ENCODE measurements around the gene DEFB123.
"Not testable (repeated sequence)": the region's sequence is repeated elsewhere in the genome, so short reads cannot be mapped to it uniquely, and the experiment has no call there.

Gene DEFB123

DNA sequence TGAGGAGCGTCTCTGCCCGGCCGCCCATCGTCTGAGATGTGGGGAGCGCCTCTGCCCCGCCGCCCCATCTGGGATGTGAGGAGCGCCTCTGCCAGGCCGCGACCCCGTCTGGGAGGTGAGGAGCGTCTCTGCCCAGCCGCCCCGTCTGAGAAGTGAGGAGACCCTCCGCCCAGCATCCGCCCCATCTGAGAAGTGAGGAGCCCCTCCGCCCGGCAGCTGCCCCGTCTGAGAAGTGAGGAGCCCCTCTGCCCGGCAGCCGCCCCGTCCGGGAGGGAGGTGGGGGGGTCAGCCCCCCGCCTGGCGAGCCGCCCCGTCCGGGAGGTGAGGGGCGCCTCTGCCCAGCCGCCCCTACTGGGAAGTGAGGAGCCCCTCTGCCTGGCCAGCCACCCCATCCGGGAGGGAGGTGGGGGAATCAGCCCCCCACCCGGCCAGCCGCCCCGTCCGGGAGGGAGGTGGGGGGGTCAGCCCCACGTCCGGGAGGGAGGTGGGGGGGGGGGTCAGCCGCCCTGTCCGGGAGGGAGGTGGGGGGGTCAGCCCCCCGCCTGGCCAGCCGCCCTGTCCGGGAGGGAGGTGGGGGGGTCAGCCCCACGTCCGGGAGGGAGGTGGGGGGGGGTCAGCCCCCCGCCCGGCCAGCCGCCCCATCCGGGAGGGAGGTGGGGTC lies 13.4 kb upstream of the DEFB123 start:
- H3K9me3 ChIP-seq (ENCODE audit: control insufficient read depth in 5 of 5, low read length in 5 of 5): peaks cover 0 to 11% (median 0%) of the 10 kb centered on the region in 5 donors
- not testable (repeated sequence) for H3K4me1 ChIP-seq (ENCODE audit: control insufficient read depth in 5 of 5, insufficient read depth in 5 of 5, low read length in 5 of 5); H3K27me3 ChIP-seq (ENCODE audit: control insufficient read depth in 5 of 5, insufficient read depth in 4 of 5, low read length in 5 of 5); H3K27ac ChIP-seq (ENCODE audit: low read depth, low read length); H3K9ac ChIP-seq (ENCODE audit: low read length in 5 of 5); H3K4me3 ChIP-seq (ENCODE audit: low read depth in 1 of 5, low read length in 5 of 5); H3K36me3 ChIP-seq (ENCODE audit: control insufficient read depth in 5 of 5, insufficient read depth in 5 of 5, low read length in 5 of 5)

DNA sequence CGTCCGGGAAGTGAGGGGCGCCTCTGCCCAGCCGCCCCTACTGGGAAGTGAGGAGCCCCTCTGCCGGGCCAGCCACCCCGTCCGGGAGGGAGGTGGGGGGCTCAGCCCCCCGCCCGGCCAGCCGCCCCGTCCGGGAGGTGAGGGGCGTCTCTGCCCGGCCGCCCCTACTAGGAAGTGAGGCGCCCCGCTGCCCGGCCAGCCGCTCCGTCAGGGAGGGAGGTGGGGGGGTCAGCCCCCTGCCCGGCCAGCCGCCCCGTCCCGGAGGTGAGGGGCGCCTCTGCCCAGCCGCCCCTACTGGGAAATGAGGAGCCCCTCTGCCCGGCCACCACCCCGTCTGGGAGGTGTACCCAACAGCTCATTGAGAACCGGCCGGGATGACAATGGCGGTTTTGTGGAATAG lies 12.9 kb upstream of the DEFB123 start:
- not testable (repeated sequence) for H3K4me1 ChIP-seq (ENCODE audit: control insufficient read depth in 5 of 5, insufficient read depth in 5 of 5, low read length in 5 of 5); H3K27ac ChIP-seq (ENCODE audit: low read depth, low read length); H3K27me3 ChIP-seq (ENCODE audit: control insufficient read depth in 5 of 5, insufficient read depth in 4 of 5, low read length in 5 of 5); H3K9ac ChIP-seq (ENCODE audit: low read length in 5 of 5); H3K4me3 ChIP-seq (ENCODE audit: low read depth in 1 of 5, low read length in 5 of 5); H3K36me3 ChIP-seq (ENCODE audit: control insufficient read depth in 5 of 5, insufficient read depth in 5 of 5, low read length in 5 of 5)
- peaks cover 0 to 11% (median 0%) of the 10 kb centered on the region in 5 donors for H3K9me3 ChIP-seq (ENCODE audit: control insufficient read depth in 5 of 5, low read length in 5 of 5)

DNA sequence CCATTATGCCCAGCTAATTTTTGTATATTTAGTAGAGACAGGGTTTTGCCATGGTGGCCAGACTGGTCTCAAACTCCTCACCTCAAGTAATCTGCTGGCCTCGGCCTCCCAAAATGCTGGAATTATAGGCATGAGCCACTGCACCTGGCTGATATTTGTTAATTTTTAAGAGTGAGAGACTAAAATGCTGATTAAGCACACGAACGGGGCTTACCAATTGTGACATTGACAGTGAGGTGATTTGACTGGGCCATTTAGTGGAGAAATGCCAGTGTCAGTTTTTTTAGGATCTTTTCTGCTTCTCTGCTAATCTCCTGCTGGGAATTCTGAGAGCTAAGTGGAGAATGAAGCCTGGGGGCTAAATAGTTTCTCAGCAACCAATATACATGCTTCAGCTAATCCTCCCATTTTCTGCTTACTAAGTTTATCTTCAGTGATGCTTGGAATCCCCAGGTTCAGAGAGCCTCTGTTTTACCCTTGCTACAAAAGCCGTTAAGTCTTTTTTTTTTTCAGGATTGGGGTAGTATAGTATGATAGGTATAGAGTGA lies 9.8 kb upstream of the DEFB123 start:
- Histone ChIP-seq H3K4me1 (ENCODE audit: control insufficient read depth in 5 of 5, insufficient read depth in 5 of 5, low read length in 5 of 5) (no peaks in the 10 kb centered on the region), H3K27me3 (ENCODE audit: control insufficient read depth in 5 of 5, insufficient read depth in 4 of 5, low read length in 5 of 5) (peaks cover 0 to 4% (median 0%) of the 10 kb centered on the region in 5 donors), H3K9ac (ENCODE audit: low read length in 5 of 5) (no peak overlapping the region), H3K36me3 (ENCODE audit: control insufficient read depth in 5 of 5, insufficient read depth in 5 of 5, low read length in 5 of 5) (no peaks in the 10 kb centered on the region), H3K27ac (ENCODE audit: low read depth, low read length) (no peak overlapping the region), H3K4me3 (ENCODE audit: low read depth in 1 of 5, low read length in 5 of 5) (no peak overlapping the region), H3K9me3 (ENCODE audit: control insufficient read depth in 5 of 5, low read length in 5 of 5) (peaks cover 0 to 11% (median 0%) of the 10 kb centered on the region in 5 donors)

DNA sequence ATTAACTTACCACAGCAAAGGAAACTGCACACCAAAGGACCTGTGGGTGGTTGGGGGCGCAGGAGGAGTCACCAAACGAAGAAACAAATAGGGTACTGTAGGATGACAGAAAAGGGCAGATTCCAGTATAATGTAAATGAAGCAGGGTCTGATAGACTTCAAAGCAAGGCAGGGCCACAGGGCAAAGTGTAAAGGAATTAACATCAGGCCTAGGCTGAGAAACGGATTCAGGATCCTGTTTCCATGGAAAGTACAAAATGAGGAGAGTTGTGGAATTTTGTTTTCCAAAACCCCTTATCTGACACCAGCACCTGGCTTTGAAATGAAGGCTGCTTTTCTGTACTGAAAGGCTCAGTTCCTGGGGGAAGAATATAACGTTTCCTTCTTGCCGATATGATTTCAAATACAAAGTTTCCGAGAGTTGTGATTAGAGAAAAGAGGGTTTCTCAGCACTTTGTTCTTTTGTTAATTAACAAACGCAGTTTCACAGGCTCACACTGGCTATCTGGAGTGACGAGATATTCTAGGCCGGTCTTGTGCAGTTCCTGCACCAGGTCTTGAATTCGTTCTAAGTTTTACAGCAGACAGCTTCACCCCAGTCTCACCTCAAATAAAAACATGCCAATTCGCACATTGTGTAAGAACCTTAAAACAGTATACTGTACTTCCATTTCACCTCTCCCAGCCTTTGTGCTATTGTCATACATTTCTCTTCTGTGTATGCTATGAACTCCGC lies 5.8 kb downstream of the DEFB123 start:
- H3K9ac ChIP-seq (ENCODE audit: low read length in 5 of 5): no peak overlapping the region
- H3K4me1 ChIP-seq (ENCODE audit: control insufficient read depth in 5 of 5, insufficient read depth in 5 of 5, low read length in 5 of 5): no peaks in the 10 kb centered on the region
- H3K4me3 ChIP-seq (ENCODE audit: low read depth in 1 of 5, low read length in 5 of 5): no peak overlapping the region
- no peak overlapping the region for H3K27ac ChIP-seq (ENCODE audit: low read depth, low read length)
- H3K36me3 ChIP-seq (ENCODE audit: control insufficient read depth in 5 of 5, insufficient read depth in 5 of 5, low read length in 5 of 5): no peaks in the 10 kb centered on the region
- peaks cover 0 to 3% (median 0%) of the 10 kb centered on the region in 5 donors for H3K9me3 ChIP-seq (ENCODE audit: control insufficient read depth in 5 of 5, low read length in 5 of 5)
- H3K27me3 ChIP-seq (ENCODE audit: control insufficient read depth in 5 of 5, insufficient read depth in 4 of 5, low read length in 5 of 5): peaks cover 0 to 6% (median 0%) of the 10 kb centered on the region in 5 donors

DNA sequence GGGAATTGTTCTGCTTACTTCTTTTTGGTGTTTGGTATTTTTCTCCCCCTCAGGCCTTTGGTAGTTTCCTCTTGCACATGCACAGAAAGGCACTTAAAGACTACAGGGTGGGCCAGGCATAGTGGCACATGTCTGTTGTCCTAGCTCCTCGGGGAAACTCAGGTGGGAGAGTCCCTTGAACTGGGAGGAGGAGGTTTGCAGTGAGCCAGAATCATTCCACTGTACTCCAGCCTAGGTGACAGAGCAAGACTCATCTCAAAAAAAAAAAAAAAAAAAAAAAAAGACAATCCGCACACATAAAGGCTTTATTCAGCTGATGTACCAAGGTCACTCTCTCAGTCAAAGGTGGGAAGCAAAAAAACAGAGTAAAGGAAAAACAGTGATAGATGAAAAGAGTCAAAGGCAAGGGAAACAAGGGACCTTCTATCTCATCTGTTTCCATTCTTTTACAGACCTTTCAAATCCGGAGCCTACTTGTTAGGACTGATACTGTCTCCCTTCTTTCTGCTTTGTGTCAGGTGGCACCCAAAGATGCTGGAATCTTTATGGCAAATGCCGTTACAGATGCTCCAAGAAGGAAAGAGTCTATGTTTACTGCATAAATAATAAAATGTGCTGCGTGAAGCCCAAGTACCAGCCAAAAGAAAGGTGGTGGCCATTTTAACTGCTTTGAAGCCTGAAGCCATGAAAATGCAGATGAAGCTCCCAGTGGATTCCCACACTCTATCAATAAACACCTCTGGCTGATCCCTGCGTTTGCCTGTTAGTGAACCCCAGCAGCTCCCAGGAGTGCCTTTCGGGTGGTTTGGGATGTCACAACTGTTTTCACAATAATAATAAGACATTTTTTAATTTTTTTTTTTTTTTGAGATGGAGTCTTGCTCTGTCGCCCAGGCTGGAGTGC lies 9.3 kb downstream of the DEFB123 start:
- Histone ChIP-seq H3K9me3 (ENCODE audit: control insufficient read depth in 5 of 5, low read length in 5 of 5) (no peaks in the 10 kb centered on the region), H3K36me3 (ENCODE audit: control insufficient read depth in 5 of 5, insufficient read depth in 5 of 5, low read length in 5 of 5) (no peaks in the 10 kb centered on the region), H3K27me3 (ENCODE audit: control insufficient read depth in 5 of 5, insufficient read depth in 4 of 5, low read length in 5 of 5) (no peaks in the 10 kb centered on the region), H3K4me1 (ENCODE audit: control insufficient read depth in 5 of 5, insufficient read depth in 5 of 5, low read length in 5 of 5) (no peaks in the 10 kb centered on the region), H3K27ac (ENCODE audit: low read depth, low read length) (no peak overlapping the region), H3K4me3 (ENCODE audit: low read depth in 1 of 5, low read length in 5 of 5) (no peak overlapping the region), H3K9ac (ENCODE audit: low read length in 5 of 5) (no peak overlapping the region)

DNA sequence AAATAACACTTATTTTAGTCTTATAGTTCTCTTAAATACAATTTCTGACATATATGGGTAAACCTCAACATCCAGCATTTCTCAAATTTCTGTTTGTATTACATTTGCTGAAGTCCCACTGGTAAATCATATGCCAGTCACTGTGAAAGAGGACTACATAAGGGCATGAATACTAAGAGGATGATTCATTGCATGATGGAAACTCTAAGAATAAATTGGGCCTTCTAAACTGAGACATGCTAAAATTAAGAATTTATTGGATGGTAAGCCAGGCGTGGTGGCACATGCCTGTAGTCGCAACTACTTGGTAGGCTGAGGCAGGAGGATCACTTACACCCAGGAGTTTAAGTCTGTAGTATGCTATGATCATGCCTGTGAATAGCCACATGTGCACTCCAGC lies 12.1 kb downstream of the DEFB123 start:
- Histone ChIP-seq H3K4me3 (ENCODE audit: low read depth in 1 of 5, low read length in 5 of 5) (no peak overlapping the region), H3K9me3 (ENCODE audit: control insufficient read depth in 5 of 5, low read length in 5 of 5) (no peaks in the 10 kb centered on the region), H3K9ac (ENCODE audit: low read length in 5 of 5) (no peak overlapping the region), H3K4me1 (ENCODE audit: control insufficient read depth in 5 of 5, insufficient read depth in 5 of 5, low read length in 5 of 5) (no peaks in the 10 kb centered on the region), H3K36me3 (ENCODE audit: control insufficient read depth in 5 of 5, insufficient read depth in 5 of 5, low read length in 5 of 5) (no peaks in the 10 kb centered on the region), H3K27me3 (ENCODE audit: control insufficient read depth in 5 of 5, insufficient read depth in 4 of 5, low read length in 5 of 5) (no peaks in the 10 kb centered on the region), H3K27ac (ENCODE audit: low read depth, low read length) (no peak overlapping the region)

DNA sequence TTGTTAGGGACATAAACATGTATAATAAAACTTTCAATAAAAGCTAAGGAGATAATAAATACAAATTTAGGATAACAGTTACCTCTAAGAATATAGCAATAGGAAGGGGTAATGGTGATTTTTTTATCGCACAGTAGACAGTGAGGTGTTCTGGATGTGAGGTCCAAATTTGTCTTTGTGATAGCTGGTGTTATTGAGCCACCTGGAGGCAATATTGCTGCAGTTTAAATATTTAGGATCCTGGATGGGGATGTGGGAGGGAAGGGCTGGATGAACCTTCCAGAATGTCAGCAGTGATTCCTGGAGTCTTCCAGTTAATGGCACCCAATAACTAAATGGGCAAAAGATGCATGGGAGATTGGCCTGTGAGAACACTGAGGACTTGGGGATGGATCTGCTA lies 13.9 kb downstream of the DEFB123 start:
- no peaks in the 10 kb centered on the region for H3K36me3 ChIP-seq (ENCODE audit: control insufficient read depth in 5 of 5, insufficient read depth in 5 of 5, low read length in 5 of 5)
- H3K9me3 ChIP-seq (ENCODE audit: control insufficient read depth in 5 of 5, low read length in 5 of 5): no peaks in the 10 kb centered on the region
- H3K4me3 ChIP-seq (ENCODE audit: low read depth in 1 of 5, low read length in 5 of 5): no peak overlapping the region
- H3K27ac ChIP-seq (ENCODE audit: low read depth, low read length): no peak overlapping the region
- H3K9ac ChIP-seq (ENCODE audit: low read length in 5 of 5): no peak overlapping the region
- no peaks in the 10 kb centered on the region for H3K27me3 ChIP-seq (ENCODE audit: control insufficient read depth in 5 of 5, insufficient read depth in 4 of 5, low read length in 5 of 5)
- no peaks in the 10 kb centered on the region for H3K4me1 ChIP-seq (ENCODE audit: control insufficient read depth in 5 of 5, insufficient read depth in 5 of 5, low read length in 5 of 5)

DNA sequence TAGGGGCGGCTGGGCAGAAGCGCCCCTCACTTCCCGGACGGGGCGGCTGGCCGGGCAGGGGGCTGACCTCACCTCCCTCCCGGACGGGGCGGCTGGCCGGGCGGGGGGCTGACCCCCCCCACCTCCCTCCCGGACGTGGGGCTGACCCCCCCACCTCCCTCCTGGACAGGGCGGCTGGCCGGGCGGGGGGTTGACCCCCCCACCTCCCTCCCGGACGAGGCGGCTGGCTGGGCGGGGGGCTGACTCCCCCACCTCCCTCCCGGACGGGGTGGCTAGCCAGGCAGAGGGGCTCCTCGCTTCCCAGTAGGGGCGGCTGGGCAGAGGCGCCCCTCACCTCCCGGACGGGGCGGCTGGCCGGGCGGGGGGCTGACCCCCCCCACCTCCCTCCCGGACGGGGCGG lies 30.5 kb downstream of the DEFB123 start:
- H3K4me3 ChIP-seq (ENCODE audit: low read depth in 1 of 5, low read length in 5 of 5); H3K27ac ChIP-seq (ENCODE audit: low read depth, low read length); H3K9ac ChIP-seq (ENCODE audit: low read length in 5 of 5); H3K36me3 ChIP-seq (ENCODE audit: control insufficient read depth in 5 of 5, insufficient read depth in 5 of 5, low read length in 5 of 5); H3K9me3 ChIP-seq (ENCODE audit: control insufficient read depth in 5 of 5, low read length in 5 of 5): not testable (repeated sequence)
- Histone ChIP-seq H3K4me1 (ENCODE audit: control insufficient read depth in 5 of 5, insufficient read depth in 5 of 5, low read length in 5 of 5) (peaks cover 0 to 19% (median 13%) of the 10 kb centered on the region in 5 donors), H3K27me3 (ENCODE audit: control insufficient read depth in 5 of 5, insufficient read depth in 4 of 5, low read length in 5 of 5) (peaks cover 10 to 15% (median 12%) of the 10 kb centered on the region in 5 donors)

DNA sequence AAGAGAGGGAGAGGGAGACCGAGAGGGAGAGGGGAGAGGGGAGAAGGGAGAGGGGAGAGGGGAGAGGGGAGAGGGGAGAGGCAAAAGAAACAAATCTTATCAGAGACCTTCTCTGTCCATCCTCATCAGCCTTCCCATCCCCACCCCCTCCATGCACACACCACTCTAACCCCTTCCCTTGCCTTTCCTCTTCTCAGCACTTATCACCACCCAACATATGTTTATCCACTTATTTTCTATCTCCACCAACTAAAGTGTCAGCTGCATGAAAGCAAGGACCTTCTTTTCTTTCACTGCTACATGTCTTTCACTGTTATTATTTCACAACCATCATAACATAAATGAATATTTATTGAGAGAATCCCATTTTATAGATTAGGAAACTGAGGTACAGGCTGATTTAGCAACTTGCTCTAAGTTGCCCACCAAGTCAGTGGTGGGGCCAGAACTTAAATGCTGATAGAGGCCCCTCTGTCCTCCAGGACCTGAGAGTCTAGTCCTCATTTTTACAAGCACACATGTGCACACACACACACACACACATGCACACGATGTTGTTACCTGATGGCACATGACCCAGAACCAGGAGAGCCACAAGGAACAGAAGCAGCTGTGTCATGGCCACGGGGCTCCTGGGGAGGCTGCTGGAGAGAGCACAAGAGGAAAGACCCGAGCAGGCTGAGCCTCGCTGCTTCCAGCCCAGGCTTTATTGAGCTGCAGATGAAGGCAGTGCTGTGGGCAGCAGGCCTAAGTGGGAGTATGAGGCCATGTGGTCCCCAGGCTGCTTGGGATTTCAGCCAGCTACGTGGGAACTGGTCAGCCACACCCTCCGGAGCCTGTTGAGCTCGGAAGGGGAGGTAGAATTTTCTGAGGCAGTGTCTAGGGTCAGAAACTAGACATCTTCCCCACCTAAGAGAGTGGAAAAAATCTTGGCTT lies 32.2 kb downstream of the DEFB123 start:
- no peak overlapping the region for H3K4me3 ChIP-seq (ENCODE audit: low read depth in 1 of 5, low read length in 5 of 5)
- H3K27me3 ChIP-seq (ENCODE audit: control insufficient read depth in 5 of 5, insufficient read depth in 4 of 5, low read length in 5 of 5): peaks cover 19 to 28% (median 23%) of the 10 kb centered on the region in 5 donors
- H3K27ac ChIP-seq (ENCODE audit: low read depth, low read length): no peak overlapping the region
- no peaks in the 10 kb centered on the region for H3K9me3 ChIP-seq (ENCODE audit: control insufficient read depth in 5 of 5, low read length in 5 of 5)
- peaks cover 0 to 2% (median 0%) of the 10 kb centered on the region in 5 donors for H3K36me3 ChIP-seq (ENCODE audit: control insufficient read depth in 5 of 5, insufficient read depth in 5 of 5, low read length in 5 of 5)
- no peak overlapping the region for H3K9ac ChIP-seq (ENCODE audit: low read length in 5 of 5)
- H3K4me1 ChIP-seq (ENCODE audit: control insufficient read depth in 5 of 5, insufficient read depth in 5 of 5, low read length in 5 of 5): peaks cover 0 to 25% (median 13%) of the 10 kb centered on the region in 5 donors

Data from subcutaneous abdominal adipose tissue (tissue), 5 donors.